Measurements from ENCODE around the gene CGB1.
A peak's percentile ranks its signal among the peaks of the same experiment; 100 is the strongest.

CGB1 gene

DNA sequence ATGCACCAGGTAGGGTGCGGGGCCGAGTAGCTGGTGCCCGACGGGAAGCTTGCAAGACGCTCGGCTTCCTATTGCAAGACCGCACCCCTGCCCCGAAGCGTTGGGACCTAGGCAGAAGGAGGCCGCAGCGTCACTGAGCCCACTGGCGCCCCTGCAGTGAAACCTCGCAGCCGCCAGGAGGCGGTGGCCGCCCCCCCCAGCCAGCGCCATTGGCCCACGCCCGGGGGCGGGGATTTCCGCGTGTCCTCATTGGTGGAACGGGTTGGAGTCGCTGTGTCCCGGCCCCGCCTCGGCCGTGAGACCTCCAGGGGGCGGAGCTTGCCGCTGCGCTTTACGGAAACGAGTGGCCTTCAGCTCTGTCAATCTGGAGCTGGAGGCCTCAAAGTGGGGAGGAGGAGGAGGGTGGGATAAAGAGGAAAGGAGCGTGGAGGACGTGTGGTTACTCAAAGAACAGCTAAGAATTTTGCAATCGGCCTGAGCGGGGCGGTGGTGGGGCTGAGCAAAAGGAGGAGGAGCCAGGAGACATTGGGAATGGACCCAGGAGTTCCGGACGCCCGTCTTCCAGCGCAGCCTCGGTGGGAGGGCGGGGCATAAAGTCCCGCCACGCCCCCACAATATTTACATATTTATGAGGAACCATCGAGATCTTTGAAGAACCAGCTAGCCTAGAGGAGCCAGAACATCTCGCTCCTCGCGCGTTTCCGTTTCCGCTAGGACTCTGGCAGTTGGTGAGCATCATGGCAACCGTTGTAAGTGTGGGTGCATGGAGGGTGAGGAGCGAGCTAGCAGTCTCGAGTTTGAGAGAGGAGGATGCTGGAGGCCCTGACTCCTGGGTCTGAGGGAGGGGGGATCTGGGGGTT lies 43.3 kb downstream of the CGB1 start, which contains the start of the genes GYS1 and RUVBL2:
Gene GYS1, minus strand, starts transcription at position 135 of the 860 bp plus-strand sequence. CDS start 197 bp downstream, outside the sequence.
Gene RUVBL2, plus strand, starts transcription at position 713 of the 860 bp plus-strand sequence. Its CDS starts 25 bp downstream, at position 738.
- peak; percentile 96 for DNase-seq

GRCh38 chr19:48992581-48993174 lies 44.0 kb downstream of the CGB1 start:
- DNase-seq, result no peak

DNA sequence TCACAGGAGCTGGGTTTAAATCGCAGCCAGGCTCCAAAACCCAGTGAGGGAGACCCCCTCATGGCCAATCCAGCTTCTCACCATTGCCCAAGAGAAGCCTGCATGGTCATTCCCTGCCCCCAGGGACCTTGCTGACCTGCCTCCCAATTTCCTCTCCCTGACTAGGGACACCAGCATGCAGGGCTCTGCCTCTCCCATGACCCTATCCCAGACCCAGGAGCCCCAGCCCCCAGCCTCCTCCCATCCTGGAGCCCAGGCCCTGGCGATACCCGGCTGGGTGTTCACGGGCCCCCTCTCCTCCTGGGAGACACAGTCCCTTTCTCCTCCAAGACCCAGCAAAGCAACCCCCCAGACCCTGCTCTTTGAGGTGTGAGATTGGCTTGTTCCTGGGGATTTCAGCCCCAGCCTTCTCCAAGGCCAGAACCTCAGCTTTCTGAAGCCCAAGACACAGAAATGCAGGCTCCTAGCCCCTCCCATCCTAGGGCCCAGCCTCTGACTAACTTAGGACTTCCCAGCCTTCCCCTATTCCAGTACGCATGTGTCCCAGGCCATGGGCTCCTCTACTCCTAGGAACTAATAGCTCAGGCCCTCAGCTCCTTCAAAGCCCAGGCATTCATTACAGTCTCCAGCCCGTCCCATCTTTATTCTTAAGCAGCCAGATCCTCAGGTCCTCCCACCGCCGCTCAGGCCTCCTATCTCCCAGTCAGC lies 44.7 kb downstream of the CGB1 start:
- no peak for DNase-seq

- no peak for DNase-seq
Measured at GRCh38 chr19:48991011-48991609, 45.6 kb downstream of the CGB1 start.

- DNase-seq, result no peak
Measured at GRCh38 chr19:48990400-48990799, 46.3 kb downstream of the CGB1 start.

DNA sequence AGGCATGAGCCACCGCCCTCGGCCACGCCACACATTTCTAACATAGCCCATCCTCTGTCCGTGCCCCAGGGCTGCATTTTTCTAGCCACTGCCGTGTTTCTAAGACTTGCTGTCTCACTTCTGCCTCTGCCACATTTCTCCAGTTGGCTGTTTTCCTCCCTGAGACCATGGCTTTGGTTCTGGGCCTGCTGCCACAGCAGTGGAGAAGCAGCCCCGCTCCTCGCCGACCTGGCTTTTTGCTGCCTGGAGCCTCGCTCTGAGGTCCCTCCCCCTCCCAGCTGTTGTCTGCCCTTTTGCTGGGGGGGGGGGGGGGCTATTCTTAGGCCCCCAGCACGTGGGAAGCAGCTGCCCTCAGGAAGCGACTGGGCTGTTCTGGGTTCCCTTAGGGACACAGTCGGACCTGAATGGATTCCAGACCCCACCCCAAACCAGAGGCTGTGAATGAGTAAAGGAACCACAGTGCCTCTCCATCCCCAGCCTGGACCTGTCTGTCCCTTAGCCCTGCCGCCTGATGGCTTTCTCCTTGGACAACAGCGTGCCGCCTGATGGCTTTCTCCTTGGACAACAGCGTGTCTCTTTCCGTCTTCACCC lies 46.9 kb downstream of the CGB1 start:
- no peak for DNase-seq

- DNase-seq, result no peak
Measured at GRCh38 chr19:48988860-48989259, 47.8 kb downstream of the CGB1 start.

DNA sequence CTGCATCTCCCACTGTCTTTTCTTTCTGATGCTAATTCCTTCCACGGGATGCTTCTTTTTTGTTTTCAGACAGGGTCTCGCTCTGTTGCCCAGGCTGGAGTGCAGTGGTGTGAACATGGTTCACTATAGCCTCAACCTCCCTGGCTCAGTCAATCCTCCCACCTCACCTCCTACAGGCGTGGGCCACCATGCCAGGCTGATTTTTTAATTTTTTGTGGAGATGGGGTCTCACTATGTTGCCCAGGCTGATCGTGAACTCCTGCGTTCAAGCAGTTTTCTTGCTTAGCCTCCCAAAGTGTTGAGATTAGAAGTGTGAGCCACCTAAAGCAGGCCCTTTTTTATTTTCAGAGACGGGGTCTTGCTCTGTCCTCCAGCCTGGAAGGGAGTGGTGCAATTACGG lies 48.4 kb downstream of the CGB1 start:
- DNase-seq, result no peak

- no peak for DNase-seq
Measured at GRCh38 chr19:48987323-48987722, 49.4 kb downstream of the CGB1 start.

- no peak for DNase-seq
Measured at GRCh38 chr19:48986211-48986610, 50.5 kb downstream of the CGB1 start.

- DNase-seq, result no peak
Measured at GRCh38 chr19:48985711-48986110, 51.0 kb downstream of the CGB1 start.
